Measurements from ENCODE around the gene CD48.

CD48 gene

GRCh38 chr1:160629286-160630210, 82.1 kb downstream of the CD48 start:
- peak; percentile 83 for DNase-seq

GRCh38 chr1:160628799-160629263, 82.8 kb downstream of the CD48 start:
- DNase-seq, result no peak
